HL-60/S4 (cell line): ENCODE measurements around the gene SLC15A4.
"Not testable (repeated sequence)": the region's sequence is repeated elsewhere in the genome, so short reads cannot be mapped to it uniquely, and the experiment has no call there.

Experiments
- in situ Hi-C: fragments of 300-500 bp; cut with MboI; formaldehyde crosslinking; loops from 2 replicates; pipeline ENCODE4 v1.14.3; 2022; ENCODE audit warnings: low sequenced_read_pairs

The SLC15A4 gene

GRCh38 chr12:128844031-128844635 is 20.4 kb upstream of the SLC15A4 start:
- in situ Hi-C loops = no loop called here

- in situ Hi-C loops = no loop called here
These were observed 19.8 kb upstream of the SLC15A4 start for GRCh38 chr12:128843538-128843937.

DNA sequence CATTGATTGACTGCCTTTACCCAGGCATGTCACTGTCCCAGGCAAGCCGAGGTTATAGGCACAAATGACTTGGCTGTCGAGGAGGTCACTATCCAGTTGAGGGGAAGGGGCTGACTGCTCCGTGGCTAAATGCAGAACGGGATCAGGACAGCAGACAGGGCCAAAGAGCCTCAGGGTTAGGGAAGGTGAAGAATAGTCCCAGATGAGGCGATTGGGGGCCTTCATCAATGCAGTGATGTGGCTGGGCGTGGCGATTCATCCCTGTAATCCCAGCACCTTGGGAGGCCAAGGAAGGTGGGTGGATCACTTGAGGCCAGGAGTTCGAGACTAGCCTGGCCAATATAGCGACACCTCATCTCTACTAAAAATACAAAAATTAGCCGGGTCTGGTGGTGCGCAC is 18.8 kb upstream of the SLC15A4 start:
- in situ Hi-C loops = no loop called here

- in situ Hi-C loops = no loop called here
These were observed 17.2 kb upstream of the SLC15A4 start for GRCh38 chr12:128840862-128841468.

DNA sequence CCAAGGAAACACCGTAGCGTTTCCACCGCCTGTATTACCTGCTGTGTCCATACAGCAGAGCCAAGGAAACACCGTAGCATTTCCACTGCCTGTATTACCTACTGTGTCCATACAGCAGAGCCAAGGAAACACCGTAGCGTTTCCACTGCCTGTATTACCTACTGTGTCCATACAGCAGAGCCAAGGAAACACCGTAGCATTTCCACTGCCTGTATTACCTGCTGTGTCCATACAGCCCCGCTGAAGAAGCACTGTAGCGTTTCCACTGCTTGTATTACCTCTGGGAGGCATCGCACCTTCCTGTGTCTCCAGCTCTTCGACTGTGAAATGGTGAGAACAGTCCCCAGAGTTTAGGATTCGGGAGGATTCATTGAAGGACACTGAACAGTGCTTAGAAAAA is 16.1 kb upstream of the SLC15A4 start:
- in situ Hi-C loops = not testable (repeated sequence)

DNA sequence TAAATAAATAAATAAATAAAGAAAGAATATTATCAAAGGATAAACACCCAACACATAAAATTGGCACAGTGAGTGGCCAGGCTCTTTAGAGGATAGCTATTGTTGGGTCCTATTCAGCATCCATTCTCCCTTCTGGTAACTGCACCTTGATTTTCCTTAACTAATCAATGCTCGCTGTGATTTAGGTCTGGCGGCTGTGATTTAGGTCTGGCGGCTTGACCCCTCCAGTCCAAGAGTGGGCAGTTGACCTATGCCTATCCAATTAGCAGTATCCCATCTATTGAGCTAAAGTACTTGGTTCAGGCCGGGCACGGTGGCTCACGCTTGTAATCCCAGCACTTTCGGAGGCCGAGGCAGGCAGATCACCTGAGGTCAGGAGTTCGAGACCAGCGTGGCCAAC is 9.7 kb upstream of the SLC15A4 start:
- in situ Hi-C loops = no loop called here

DNA sequence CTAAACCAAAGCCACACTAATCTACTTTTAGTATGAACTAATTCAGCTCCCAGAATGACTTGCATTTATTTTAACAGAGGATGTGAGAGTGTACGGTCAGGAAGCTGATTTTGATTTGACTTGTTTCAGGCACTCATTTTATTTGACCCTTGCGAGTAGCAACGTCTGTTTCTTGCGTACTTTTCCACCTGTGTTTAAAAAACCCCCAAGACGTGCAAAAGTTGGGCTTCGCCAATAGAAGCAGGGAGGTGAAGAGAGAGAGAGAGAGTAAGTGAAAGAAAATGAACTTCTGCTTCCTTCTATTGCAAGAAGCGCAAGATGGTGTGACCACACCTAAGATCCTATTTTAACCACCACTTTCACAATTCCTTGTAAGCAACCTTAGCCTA is 6.7 kb upstream of the SLC15A4 start:
- in situ Hi-C loops = no loop called here

DNA sequence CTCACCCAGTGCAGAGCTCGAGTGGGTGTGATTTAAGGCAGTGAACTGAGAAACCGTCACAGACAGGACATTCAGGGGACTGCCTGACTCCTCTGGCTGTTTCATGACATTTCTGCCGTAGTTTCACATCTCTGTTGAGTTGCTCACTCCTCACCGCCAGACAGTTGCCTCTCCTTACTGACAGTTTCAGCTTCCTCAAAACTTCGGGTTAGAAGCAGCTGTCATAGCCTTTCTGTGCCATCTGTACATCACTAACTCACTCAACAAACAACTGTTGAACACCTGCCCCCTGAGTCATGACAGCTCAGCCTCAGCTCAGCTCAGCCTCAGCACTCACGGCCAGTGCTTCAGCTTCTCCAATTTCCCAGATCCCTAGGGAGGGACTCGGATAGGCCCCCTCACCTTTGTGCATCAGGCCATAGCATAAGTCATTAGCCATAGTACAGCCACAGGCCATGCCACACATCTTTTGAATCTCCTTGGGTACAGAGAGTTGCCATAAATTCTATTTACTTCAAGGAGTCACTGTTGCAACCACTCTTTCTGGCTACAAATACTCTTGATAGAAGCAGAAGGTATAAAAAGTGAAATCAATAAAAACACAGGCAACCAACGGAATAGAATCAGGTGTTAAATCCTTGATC is 6.2 kb upstream of the SLC15A4 start:
- in situ Hi-C loops = no loop called here

GRCh38 chr12:128827724-128828123 is 4.0 kb upstream of the SLC15A4 start:
- in situ Hi-C loops = no loop called here

DNA sequence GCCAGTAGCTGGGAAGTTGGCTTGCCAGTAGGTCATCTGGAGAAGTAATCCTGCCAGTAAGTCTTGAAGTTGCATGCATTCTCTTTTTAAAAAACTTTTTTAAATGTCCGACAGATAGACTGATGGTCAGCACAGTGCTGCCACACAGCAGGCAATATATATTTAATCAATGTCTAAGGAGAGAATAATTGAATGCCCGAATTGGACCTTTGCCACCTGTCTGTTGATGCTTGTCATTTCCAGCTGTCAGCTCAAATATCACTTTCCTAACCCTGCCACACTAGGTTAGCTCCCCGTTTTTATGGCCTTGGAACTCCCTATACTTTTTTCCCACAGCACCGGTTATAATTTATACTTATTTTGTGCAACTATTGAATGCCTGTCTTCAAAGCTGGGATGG is 2.1 kb upstream of the SLC15A4 start:
- in situ Hi-C loops = no loop called here

GRCh38 chr12:128823216-128823915 is 392 bp downstream of the SLC15A4 start:
- in situ Hi-C loops = no loop called here

DNA sequence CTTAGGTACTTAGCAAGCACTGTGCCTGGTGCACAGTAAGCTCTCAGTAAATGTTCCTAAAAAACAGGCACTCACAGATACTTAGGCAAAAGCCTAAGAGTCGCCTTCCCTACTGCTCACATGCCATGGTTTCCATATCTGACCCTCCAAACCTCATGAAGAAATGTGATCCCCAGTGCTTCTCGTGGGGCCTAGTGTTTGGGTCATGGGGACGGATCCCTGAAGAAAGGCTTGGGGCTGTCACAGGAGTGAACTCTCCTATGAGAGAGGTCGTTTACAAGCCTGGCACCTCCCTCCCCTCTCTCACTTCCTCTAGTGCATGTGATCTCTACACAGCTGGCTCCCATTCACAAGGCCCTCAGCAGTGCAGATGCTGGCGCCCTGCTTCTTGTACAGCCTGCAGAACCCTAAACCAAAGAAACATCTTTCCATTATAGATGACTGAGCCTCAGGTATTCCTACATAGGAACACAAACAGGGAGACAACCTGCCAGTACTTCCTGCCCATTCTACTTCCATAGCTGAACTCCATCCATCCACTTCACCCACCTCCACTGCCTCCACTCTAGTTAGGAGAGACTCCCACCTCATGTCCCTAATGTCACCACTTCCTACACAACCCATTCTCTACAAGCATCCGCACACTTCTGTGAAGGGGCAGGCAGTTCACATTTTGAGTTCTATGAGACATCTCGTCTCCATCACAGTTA is 2.9 kb downstream of the SLC15A4 start:
- in situ Hi-C loops = no loop called here

DNA sequence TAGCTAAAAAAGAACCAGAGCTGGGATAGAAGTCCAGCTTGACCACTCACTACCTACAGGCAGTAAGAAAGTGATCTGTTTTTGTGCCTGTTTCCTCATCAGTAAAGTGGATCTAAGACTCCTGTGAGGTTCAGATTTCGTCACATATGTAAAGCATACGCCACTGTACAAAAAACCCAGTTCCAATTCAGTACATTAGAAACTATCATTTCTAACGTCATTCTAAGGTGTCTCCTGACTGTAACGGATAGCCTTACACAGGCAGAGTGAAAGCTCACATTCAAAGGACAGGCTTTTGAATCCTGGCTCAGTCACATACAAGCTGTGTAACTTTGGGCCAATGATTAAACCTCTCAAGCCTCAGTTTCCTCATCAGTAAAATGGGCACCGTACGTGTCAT is 3.5 kb downstream of the SLC15A4 start:
- in situ Hi-C loops = no loop called here

- in situ Hi-C loops = no loop called here
These were observed 4.2 kb downstream of the SLC15A4 start for GRCh38 chr12:128819293-128820144.

GRCh38 chr12:128818065-128819022 is 5.4 kb downstream of the SLC15A4 start:
- in situ Hi-C loops = no loop called here

DNA sequence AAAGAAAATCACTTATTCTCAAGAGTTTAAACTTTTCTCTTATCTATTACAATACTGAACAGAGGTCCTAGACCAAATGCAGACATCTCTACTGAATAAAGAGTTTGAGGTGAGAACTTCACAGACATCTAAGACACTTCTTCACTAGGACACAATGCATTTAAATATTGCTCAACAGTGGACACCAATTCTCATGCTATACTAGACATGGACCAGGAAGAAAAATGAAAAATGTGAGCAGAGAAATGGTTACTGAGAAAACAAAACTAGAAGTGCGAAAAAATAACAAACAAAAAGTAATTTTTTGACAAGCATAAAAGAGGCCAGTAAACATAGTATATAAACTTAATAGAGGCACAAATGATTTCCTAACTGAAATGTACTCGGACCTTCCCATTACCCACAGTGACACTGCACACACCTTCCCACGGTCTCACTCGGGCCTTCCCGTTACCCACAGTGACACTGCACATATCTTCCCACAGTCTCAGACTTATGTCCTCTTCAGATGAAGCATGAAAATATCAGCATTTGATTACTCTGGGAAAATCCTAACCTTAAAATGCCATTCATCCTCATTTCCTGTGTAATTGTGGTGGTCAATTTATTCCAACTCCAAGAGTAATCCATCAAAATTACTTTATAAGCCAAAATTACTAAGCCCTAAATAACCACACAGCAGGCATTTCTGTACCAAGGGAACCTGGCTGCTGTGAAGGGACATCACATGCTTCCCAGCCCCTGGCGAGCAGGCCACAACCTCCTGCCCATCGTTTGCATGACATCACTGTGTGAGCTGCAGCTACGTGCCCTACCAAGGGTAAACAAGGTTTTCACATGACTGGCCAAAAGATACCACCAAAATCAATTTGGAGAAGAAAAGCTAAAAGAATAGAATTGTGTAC is 6.4 kb downstream of the SLC15A4 start:
- in situ Hi-C loops = no loop called here

DNA sequence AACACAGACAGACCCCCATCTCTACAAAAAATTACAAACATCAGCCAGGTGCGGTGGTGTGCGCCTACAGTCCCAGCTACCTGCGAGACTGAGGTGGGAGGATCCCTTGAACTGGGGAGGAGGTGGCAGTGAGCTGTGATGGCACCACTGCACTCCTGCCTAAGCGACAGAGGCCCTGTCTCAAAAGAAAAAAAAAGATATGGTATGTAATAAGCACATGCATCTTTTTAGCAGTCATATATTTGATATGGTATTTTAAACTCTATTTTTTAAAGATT is 7.2 kb downstream of the SLC15A4 start:
- in situ Hi-C loops = no loop called here

DNA sequence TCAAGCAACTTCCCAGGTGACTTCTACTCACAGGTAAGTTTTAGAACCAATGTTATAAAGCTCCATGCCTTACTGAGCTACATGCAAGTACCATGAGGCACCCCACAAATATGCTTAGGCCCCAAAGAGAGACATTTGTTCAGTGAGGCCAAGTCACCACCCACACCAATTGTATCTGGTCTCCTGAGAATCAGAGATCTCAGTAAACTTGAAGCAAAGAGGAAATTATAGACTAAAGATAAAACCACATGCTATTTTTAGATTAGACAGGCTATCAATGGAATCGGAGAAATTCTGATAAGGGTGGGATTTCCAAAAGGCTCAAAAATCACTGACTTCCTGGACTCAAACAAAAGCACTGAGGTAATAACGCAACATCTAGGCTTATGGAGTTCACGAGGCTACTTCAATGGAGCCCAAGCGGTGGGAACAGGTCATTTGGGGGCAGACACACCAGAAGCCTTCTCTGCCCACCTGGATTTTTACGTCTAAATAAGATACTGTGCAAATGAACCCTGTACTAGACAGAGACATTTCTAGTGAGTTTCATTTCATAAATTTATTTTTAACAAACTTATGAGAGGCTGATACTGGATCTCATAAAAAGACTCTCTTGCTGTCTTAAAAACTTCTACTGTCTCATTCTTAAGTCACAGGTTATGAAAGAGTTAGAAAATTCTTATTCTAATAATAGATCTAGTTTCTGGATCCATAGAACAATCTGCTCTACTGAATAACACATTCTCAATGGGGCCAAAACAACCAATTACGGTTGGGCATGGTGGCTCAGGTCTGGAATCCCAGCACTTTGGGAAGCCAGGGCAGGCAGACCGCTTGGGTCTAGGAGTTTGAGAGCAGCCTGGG is 7.7 kb downstream of the SLC15A4 start:
- in situ Hi-C loops = no loop called here
